COLO829 (cell line): ENCODE results near the gene LDLRAD2.
"Not testable (repeated sequence)": the region's sequence is repeated elsewhere in the genome, so short reads cannot be mapped to it uniquely, and the experiment has no call there.

ENCODE experiments used
- DNase-seq: peaks from one replicate; pipeline ENCODE4 v3.0.0; 2012; ENCODE audit warnings: low spot score

The LDLRAD2 gene

DNA sequence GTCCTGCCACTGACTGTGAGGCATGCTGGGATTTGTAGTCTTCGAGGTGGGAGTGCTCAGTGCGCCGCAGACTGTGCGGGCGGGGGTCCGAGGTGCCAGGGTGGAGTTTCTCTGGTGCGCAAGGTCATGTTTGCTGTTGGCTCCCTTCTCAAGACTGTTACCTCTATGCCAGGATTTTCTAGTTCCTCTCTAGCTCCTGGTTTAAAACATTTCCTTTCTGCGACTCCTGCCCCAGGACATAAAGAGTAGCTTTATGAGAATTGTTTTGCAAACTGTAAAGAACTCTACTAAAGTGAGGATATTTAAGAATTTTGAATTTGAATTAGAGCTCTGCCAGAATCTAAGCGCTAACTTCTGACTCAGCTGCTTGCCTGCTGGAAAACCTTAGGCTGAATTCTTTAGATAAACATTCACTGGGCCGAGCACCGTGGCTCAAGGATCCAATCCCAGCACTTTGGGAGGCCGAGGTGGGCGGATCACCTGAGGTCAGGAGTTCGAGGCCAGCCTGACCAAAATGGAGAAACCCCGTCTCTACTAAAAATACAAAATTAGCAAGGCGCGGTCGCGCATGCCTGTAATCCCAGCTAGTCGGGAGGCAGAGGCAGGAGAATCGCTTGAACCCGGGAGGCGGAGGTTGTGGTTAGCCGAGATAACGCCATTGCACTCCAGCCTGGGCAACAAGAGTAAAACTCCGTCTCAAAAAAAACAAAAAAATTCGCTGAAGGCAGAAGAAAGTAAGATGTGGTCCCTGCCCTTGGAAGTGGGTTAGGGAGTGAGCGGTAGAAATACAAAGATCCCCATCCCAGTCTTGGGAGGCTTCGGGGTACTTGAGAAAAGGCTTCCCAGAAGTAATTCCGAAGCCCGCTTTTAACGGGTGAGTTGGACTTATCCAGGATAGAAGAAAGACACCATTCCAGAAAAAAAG lies 28.1 kb upstream of the LDLRAD2 start:
- DNase-seq: peak; percentile 76

DNA sequence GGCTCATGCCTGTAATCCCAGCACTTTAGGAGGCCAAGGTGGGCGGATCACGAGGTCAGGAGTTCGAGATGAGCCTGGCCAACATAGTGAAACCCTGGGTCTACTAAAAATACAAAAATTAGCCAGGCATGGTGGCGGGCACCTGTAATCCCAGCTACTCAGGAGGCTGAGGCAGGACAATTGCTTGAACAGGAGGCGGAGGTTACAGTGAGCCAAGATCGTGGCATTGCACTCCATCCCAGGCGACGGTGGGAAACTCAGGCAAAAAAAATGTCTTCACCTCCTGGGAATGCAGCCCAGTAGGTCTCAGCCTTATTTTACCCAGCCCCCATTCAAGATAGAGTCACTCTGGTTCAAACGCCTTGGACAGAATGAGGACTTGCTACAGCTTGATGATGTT lies 26.3 kb upstream of the LDLRAD2 start:
- not testable (repeated sequence) for DNase-seq

DNA sequence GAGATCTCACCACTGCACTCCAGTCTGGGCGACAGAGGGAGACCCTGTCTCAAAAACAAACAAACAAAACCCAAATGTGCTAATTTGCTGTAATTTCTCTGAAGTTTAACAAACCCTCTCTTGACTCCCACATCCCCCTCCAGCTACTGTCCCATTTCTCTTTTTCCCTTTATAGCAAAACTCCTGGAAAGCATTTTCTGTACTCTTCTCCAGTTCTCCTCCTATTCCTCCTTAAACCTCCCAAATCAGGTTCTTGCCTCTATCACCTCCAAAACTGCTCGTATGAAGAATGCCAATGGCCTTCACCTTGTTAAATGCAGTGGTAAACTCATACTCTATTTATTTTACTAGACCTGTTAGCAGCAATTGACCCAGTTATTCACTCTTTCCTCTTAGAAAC lies 25.4 kb upstream of the LDLRAD2 start:
- no peak for DNase-seq

DNA sequence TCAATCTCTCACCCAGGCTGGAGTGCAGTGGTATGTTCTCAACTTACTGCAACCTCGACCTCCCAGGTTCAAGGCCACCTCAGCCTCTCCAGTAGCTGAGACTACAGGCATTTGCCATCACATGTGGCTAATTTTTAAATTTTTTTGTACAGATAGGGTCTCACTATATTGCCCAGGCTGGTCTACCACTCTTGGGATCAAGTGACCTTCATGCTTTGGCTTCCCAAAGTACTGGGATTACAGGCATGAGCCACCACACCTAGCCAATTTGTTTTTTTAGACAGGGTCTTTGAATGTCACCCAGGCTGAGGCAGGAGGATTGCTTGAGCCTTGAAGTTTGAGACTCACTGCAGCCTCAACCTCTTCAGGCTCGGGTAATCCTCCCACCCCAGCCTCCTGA lies 19.0 kb upstream of the LDLRAD2 start:
- DNase-seq: no peak

DNA sequence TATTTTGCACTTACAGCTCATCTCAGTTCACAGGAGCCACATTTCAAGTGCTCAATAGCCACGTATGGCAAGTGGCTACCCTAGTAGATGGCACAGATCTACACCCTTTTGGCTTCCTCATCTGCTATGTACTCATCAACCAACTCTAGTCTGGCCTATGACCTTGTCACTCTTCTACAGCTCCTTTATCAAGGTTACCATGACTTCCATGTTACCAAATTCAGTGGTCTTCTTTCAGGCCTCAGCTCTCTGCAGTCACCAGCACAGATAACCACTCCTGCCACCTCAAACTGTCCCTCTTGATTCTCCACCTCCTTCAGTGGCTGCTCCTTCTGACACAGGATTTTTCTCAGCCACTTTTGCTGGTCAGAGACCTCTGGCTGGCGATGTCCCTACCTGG lies 17.4 kb upstream of the LDLRAD2 start:
- DNase-seq: no peak

DNA sequence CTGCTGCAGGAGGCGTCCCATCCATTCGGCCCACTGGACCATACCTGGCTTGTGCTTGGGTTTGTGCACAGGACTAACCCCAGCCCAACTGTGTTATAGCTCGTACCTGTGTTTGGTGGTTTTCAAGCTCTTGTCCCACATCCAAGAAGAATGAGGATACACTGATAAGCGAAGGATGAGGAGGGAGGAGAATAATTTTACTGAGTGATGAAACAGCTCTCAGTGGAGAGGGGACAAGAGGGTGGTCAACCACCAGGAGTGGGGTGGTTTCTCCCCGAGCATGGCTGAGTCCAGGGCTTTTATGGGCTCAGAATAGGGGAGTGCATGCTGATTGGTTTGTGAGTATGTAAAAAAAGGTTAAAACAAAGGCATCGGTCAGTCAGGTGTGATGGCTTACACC lies 17.0 kb upstream of the LDLRAD2 start:
- no peak for DNase-seq

DNA sequence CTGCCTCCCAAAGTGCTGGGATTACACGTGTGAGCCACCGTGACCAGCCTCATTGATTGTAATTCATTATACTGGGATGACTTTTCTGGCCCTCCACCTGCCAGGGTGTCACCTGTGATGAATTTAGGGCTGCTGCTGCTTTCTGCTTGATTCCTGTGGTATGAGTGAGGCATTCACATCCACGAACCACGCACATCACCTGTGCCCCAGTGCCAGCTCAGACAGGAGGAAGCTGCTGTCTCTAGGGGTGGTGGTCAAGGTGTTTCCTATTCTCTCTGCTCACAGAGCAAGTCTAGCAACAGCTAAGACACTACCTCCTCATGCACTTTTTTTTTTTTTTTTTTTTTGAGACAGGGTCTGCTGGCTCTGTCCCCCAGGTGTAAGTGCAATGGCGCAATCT lies 12.3 kb upstream of the LDLRAD2 start:
- DNase-seq: no peak

DNA sequence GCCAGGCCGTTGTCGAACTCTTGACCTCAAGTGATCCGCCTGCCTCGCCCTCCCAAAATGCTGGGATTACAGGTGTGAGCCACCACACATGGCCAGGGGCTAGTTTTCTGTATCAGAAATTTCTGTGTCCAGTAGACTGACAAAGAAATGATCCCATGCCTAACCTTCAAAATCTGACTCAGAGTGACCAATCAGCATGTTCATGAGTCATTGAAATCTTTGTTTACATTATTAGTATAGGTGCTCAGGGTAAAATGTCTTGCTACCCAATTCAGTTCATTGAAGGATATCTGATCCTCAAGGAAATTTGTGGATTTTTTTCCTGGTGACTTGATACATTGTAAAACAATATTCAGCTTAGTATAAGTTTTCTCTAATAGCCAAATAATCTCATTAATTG lies 11.0 kb upstream of the LDLRAD2 start:
- DNase-seq: no peak

DNA sequence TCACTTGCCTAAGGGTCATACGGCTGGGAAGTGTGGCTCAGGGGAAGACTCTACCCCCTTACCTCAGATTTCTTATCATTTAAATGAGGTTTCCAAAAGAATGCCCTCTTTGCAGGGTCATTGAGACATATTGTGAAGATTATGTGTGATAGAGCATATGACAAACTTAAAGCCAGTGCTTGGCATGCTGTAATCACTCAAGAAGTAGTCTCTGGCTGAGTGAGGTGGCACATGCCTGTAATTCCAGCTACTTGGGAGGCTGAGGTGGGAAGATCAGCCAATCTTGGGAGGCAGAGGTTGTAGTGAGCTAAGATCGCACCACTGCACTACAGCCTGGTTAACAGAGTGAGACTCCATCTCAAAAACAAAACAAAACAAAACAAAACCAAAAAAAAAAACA lies 7.5 kb upstream of the LDLRAD2 start:
- no peak for DNase-seq

DNA sequence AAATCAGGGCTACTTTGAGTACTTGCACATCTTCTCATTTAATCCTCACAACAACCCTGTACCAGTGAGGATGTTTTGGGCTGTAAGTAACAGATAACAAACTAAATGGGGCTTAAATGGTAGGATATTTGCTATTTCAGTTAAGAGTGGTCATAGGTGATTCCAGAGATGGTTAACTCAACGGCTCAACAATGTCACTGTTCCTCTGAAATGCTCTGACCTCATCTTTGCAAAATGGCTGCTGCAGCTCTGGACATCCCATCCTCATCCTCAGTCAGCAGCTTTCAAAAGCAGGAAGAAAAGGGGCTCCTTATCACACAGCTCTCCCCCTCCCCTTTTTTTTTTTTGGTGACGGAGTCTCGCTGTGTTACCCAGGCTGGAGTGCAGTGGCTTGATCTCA lies 1.5 kb downstream of the LDLRAD2 start:
- DNase-seq: no peak

DNA sequence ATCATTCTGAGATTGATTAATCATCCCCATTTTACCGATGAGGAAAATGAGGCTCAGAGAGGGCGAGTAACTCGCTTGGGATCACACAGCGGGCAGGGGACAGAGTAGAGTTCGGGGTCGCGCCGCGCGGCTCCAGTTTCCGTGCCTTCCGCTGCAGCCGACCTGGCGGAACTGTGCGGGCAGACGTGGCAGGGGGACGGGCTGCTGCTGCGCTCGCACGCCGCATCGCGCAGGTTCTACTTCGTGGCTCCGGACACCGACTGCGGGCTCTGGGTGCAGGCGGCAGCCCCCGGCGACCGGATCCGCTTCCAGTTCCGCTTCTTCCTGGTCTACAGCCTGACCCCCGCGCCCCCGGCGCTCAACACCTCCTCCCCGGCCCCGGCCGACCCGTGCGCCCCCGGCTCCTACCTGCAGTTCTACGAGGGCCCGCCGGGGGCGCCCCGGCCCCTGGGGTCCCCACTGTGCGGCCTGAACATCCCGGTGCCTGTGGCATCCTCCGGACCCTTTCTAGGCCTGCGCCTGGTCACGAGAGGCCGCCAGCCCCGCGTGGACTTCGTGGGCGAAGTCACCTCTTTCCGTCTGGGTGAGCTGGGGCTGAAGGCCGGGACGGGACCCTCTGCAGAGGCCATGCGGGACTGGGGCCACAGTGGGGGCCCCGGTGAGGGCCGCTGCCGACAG lies 2.3 kb downstream of the LDLRAD2 start:
- no peak for DNase-seq

DNA sequence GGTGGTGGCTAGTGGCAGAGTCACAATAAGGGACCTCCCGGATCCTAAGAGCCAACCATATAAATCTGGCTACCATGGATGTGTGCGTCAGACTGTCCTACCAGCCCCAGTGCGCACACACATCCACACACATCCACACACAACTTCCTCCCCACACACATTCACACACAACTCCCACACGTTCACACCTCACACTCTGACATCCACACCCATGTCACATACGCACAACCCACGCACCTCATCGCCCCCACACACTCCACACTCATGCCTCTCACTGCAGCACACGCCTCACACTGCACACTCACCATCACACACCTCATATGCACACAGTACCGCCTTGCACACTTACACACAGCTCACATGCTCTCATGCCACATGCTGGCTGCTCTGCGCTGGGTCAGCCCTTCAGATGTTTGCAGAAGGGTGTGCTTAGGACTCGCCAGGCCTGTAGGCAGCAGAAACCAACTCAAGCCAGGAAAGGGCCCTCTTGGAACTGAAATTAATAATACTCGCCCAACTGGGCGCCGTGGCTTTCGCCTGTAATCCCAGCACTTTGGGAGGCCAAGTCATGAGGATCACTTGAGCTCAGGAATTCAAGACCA lies 3.0 kb downstream of the LDLRAD2 start:
- no peak for DNase-seq

DNA sequence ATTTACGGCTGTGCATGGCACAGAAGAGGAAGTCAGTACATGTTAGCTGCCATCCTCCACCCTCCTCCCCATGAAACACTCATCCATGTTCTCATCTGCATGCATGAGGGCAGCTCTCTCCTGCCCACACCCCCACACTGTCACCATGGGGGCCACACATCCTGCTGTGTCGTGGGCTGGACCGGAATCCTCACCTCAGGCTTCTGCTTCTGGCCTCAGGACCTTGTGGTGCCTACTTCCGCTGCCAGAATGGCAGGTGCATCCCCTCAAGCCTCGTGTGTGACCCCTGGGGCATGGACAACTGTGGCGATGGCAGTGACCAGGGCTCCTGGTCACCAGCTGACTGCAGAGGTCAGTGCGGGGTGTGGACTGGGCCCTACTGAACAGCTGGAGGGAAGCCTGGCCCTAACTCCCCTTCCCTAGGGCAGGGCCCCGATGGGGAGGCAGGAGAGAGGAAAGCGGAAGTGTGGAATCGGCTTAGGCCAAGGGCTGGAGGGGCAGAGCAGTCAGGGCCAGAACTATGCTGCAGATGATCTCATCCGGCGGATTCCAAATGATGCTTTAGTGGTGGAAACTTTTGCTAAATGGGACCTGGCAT lies 3.8 kb downstream of the LDLRAD2 start:
- no peak for DNase-seq

DNA sequence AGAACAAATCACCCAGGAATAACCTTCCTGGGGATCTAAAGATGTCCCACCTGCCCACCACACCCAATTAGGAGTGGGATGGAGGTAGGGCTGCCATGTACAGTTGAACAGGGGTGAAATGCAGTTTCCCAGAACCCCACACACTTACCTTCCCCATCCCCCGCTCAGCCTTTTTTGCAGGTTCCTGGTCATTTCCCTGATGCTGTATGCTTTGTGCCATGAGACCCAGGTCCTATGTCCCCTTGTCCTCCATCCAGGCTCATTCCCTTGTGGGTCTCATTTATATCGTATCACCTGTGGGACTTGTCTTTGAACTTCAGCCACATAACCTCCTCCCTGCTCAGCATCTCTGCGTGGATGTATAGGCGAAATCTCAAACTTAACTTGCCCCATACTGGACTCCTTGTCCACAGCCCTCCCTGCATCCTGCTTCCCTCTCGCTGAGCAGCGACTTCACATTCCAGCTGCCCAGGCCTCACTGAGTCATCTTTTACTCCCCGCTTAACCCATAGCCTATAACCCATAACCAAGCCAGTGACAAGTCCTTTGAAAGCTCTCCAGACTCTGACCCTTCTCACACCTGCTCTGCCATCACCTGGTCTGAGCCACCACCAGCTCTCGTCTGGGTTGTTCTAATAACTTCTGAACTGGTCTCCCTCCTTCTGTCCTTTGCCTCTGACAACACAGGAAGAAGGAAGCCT lies 4.7 kb downstream of the LDLRAD2 start:
- DNase-seq: no peak

DNA sequence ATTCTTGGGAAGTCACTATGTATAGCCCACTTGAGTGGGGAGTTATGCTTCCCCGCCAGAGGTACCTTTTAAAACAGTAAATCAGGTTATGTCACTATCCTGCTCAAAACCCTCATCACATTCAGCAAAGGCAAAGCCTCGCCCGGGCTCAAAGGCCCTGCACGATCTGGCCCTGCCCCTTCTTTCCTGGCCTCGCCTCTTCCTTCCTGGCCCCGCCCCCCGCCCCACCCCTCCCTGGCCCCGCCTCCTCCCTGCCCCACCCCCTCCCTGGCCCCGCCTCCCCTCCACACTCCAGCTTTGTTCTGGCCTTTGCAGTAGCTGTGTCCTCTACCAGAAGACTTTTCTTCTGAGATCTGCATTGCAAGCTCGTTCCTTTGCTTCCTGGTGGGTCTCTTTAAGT lies 6.6 kb downstream of the LDLRAD2 start:
- DNase-seq: peak; percentile 87

DNA sequence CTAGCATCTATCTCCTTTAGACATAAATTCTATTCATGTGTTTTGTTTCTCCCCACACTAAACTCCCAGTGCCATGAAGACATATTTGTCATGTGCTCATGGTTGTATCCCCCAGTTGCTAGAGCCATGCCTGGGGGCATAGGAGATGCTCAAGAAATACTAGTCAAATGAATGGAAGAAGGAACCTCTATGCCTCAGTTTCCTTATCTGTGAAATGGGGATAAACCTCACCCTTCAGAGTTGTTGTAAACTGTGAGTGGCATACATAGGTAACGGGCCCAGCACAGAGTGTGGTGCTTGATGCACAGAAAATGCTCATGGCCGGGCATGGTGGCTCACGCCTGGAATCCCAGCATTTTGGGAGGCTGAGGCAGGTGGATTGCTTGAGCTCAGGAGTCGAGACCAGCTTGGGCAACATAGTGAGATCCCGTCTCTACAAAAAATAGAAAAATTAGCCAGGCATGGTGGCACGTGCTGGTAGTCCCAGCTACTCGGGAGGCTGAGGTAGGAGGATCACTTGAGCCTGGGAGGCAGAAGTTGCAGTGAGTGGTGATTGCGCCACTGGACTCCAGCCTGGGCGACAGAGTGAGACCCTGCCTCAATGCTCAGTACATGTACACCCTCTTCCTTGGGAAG lies 8.7 kb downstream of the LDLRAD2 start:
- no peak for DNase-seq

DNA sequence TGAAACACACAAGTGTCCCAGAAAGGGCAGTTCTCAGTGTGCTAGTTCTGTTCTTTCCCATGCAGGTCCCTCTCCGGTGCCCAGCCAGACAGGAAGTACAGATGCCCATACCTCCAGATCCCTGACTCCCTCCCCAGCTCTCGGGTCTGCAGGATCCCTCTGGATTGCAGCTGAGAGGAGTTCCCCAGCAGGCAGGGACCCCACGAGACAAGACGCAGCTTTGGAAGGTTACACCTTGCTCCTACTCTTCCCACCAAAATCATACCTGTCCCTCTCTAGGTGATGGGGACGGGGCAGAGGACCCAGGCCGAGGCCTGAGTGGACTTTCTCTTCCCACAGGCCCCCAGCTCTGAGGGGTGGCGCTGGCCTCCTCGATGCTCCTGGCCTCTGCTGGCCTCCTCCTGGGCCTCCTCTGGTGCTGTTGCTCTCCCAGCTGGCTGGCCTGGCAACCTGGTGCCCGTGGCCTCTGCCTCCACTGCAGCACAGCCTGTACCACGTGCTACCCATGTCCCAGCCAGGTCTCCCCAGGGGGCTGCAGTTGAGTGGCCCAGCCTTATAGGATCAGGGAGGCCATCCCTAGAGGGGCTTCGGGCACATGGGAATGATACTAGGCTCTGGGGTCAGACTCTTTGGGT lies 9.4 kb downstream of the LDLRAD2 start:
- no peak for DNase-seq

DNA sequence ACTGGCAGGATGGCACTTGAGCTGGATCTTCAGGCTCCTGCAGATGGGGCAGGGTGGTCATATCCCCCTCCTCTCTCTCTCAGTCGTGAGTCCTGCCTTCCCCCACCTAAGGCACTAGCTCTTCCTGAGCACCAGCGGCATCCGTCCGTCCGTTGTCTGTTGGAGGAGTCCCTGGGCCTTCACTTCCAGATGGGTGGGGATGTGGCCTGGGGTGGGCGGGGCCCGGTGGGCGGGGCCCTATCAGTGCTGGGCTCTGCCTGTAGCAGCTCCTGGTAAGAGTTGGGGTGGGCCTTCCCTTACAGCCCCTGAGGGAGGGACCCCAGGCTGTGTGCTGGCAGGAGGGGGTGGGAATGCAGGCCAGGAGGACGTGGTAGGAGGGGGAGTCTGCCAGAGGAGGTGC lies 10.3 kb downstream of the LDLRAD2 start:
- no peak for DNase-seq

DNA sequence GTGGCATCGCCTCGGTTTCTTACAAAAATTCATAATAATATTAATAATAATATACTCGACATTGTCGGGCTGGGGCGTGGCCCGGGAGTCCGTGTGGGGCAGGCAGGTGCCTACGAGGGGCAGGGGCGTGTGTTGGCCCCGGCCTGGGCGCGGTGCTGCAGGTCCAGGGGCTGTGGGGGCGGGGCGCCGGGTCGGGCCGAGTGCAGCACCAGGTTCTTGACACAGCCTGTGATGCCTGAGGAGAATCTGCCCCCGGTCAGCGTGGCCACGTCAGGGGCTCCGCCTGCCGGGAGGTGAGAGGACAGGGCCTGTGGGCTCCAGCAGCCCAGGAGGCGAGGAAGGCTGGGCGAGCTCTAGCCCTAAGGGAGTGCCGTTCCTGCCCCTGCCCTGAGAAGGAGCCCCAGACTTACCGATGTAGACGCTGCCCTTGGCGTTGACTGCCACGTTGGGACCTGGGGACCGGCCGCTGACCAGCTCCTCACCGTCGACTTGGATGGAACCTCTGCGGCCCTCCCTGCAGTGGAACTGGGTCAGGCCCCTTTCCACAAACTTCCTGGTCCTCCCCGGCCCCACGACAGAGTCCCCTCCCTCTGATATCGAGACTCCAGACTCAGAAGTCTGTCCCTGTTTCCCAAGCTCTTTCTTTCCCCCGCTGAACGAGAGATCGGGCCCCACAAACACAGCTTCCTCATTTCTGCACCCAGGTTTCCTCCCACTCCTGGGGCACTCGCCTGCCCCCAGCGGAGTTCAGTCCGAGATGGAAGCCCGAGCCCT lies 11.3 kb downstream of the LDLRAD2 start:
- no peak for DNase-seq

DNA sequence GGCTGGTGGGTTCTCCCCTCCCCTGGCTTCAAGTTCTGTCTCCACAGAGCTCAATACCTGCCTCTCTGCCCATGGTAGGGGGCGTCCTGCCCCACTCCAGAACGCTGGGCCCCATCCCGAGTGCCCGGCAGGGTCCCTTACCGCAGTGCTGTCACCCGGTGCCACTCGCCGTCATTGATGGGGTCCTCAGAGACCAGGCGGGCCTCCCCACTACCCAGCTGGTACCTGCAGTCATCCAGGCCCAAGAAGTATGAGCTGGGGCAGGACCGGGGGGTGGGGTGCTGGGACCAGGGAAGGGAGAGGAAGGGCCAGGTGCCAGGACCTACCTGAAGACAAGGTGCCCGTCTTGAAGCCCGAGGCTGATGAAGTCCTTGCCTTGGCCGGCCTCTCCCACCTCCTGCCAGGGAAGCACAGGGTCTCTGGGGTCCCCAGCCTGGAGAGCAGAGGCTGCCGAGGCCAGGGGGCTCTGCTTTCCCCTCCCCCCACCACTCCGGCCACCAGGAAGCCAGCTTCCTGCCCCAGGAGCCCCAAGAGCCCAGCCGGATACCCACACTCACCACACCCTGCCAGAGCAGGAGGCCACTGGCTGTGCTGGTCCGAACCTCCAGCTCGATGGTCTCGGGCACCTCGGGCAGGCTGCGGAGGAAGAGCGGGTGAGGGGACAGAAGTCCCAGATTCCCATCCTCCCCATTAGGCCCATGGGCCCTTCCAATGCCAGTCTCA lies 12.1 kb downstream of the LDLRAD2 start:
- no peak for DNase-seq
